Lower lobe of right lung (tissue), 2 donors: ENCODE results near the gene TMED3. TPM values are rescaled to one million over a fixed set of nuclear protein-coding genes. Genes with fewer than 3 reads are reported as not detected.
A peak's percentile ranks its signal among the peaks of the same experiment; 100 is the strongest.

ENCODE experiments used
- ATAC-seq, 2 donors: fragments of 200-7000 bp; cut with Tn5 transposase; one replicate each; pipeline ENCODE4 v1.9.1; 2020 to 2022; ENCODE audit warnings: mild to moderate bottlenecking in 2 of 2, moderate library complexity in 2 of 2
- DNase-seq: peaks from one replicate; pipeline ENCODE4 v3.0.0-alpha.2; 2020
- H3K27ac ChIP-seq: fragments of 200-600 bp; one replicate; pipeline ENCODE4 v1.8.0; 2022
- H3K27me3 ChIP-seq: fragments of 200-600 bp; one replicate; pipeline ENCODE4 v1.8.0; 2022; ENCODE audit warnings: low read depth
- H3K36me3 ChIP-seq: fragments of 200-600 bp; one replicate; pipeline ENCODE4 v1.8.0; 2022; ENCODE audit warnings: mild to moderate bottlenecking
- H3K4me1 ChIP-seq: fragments of 200-600 bp; one replicate; pipeline ENCODE4 v1.8.0; 2022
- H3K4me3 ChIP-seq: fragments of 200-600 bp; one replicate; pipeline ENCODE4 v1.8.0; 2022; ENCODE audit warnings: mild to moderate bottlenecking
- H3K9me3 ChIP-seq: fragments of 200-600 bp; one replicate; pipeline ENCODE4 v1.8.0; 2022
- intact Hi-C: fragments of 100-400 bp; cut with DNase I; formaldehyde crosslinking; loops from one replicate; pipeline ENCODE4 v1.11.0; 2022
- total RNA-seq: library from RNA; stranded (reverse); fragmentation: NEBNext Ultra II Directional; extraction: Animal tissue kit (Norgen Biotek cat#: 25700); gene quantifications from one replicate; pipeline ENCODE4 v1.2.1, GENCODE V29; 2021
- TF ChIP-seq, protein P1 (sequence below): fragments of 200-600 bp; IDR thresholded peaks from one replicate; pipeline ENCODE4 v1.8.0; 2022; ENCODE audit warnings: antibody characterized with exemption, mild to moderate bottlenecking
- donor health status: DM: no; HTN: yes; CAD: no; lungs with severe emphysema.

Gene TMED3
- total RNA-seq, 1 donor from 2014 or later: 45.2 TPM

- Histone ChIP-seq H3K4me1 (no peaks in the 10 kb centered on the region), H3K27ac (no peak overlapping the region), H3K9me3 (no peaks in the 10 kb centered on the region), H3K27me3 (no peaks in the 10 kb centered on the region), H3K36me3 (no peaks in the 10 kb centered on the region), H3K4me3 (no peak overlapping the region)
- intact Hi-C loops: no loop called here
- no peak for ATAC-seq
- DNase-seq: no peak
- TF ChIP-seq, protein P1, sequence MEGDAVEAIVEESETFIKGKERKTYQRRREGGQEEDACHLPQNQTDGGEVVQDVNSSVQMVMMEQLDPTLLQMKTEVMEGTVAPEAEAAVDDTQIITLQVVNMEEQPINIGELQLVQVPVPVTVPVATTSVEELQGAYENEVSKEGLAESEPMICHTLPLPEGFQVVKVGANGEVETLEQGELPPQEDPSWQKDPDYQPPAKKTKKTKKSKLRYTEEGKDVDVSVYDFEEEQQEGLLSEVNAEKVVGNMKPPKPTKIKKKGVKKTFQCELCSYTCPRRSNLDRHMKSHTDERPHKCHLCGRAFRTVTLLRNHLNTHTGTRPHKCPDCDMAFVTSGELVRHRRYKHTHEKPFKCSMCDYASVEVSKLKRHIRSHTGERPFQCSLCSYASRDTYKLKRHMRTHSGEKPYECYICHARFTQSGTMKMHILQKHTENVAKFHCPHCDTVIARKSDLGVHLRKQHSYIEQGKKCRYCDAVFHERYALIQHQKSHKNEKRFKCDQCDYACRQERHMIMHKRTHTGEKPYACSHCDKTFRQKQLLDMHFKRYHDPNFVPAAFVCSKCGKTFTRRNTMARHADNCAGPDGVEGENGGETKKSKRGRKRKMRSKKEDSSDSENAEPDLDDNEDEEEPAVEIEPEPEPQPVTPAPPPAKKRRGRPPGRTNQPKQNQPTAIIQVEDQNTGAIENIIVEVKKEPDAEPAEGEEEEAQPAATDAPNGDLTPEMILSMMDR: no peak
These were observed 26.7 kb downstream of the TMED3 start for GRCh38 chr15:79337591-79337990.

GRCh38 chr15:79339588-79340314 is 28.8 kb downstream of the TMED3 start:
- Histone ChIP-seq H3K4me3 (no peak overlapping the region), H3K27ac (no peak overlapping the region), H3K9me3 (no peaks in the 10 kb centered on the region), H3K4me1 (no peaks in the 10 kb centered on the region), H3K27me3 (no peaks in the 10 kb centered on the region), H3K36me3 (no peaks in the 10 kb centered on the region)
- ATAC-seq (peak in 1 of 2 donors; percentile 24), DNase-seq (no peak)
- intact Hi-C loops: no loop called here
- TF ChIP-seq, protein P1: peak; percentile 67

DNA sequence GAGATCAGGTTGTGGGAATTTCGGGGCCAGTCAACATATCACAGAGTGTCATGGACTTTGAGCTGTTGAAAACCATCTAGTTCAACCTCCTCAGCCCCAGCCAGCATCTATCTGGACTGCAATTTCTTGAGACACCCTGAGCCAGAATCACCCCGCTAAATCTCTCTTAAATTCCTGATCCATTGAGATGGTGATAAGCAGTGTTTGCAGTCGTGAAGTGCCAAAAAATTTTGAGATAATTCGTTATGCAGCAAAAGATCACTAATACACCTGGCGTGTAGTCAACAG is 29.3 kb downstream of the TMED3 start:
- Histone ChIP-seq H3K36me3 (no peaks in the 10 kb centered on the region), H3K4me1 (no peaks in the 10 kb centered on the region), H3K4me3 (no peak overlapping the region), H3K27ac (no peak overlapping the region), H3K27me3 (no peaks in the 10 kb centered on the region), H3K9me3 (no peaks in the 10 kb centered on the region)
- TF ChIP-seq, protein P1: no peak
- ATAC-seq (no peak), DNase-seq (no peak)
- intact Hi-C loops: no loop called here

DNA sequence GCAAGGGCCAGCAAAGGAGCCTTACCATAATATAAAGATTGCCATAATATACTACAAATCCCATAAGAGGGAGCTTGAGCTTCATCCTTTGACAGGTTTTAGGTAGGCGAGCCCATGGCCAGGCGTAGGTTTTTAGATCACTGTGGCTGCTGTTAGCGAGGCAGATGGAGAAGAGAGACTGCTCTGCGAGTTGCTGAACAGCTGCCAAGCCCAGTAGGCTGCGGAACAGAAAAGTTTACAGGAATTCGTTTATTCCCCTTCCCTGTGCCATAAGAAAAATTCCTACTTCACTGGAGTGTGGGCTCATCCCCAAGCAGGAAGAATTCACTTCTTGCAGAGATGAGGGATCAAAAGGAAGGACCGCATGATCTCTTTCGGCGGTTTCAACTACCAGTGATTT is 30.5 kb downstream of the TMED3 start:
- H3K27me3 ChIP-seq: no peaks in the 10 kb centered on the region
- intact Hi-C loops: no loop called here
- H3K36me3 ChIP-seq: no peaks in the 10 kb centered on the region
- H3K4me3 ChIP-seq: no peak overlapping the region
- no peaks in the 10 kb centered on the region for H3K9me3 ChIP-seq
- ATAC-seq: no peak
- TF ChIP-seq, protein P1: no peak
- no peak overlapping the region for H3K27ac ChIP-seq
- no peaks in the 10 kb centered on the region for H3K4me1 ChIP-seq
- no peak for DNase-seq

DNA sequence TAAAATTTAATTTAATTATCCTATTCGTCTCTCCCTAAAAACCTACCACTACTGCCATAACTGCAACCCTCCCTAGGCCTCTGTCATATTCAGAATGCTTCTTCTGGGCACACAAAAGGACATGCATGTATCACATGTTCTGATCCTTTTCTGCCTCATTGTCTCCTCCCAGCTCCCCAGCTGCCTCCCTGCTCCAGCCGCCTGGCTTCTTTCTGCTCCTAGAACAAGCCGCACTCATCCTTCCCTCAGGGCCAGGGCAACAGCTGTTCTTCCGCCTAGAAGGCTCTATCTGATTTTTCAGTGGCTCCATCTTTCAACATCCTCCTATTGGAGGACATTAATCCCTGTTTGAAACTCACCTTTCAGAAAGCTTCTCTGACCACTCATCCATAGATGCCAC is 38.6 kb downstream of the TMED3 start:
- H3K27ac ChIP-seq: no peak overlapping the region
- no peak overlapping the region for H3K4me3 ChIP-seq
- TF ChIP-seq, protein P1: no peak
- ATAC-seq (no peak), DNase-seq (no peak)
- intact Hi-C loops: no loop called here
- no peaks in the 10 kb centered on the region for H3K27me3 ChIP-seq
- no peaks in the 10 kb centered on the region for H3K36me3 ChIP-seq
- H3K4me1 ChIP-seq: no peaks in the 10 kb centered on the region
- no peaks in the 10 kb centered on the region for H3K9me3 ChIP-seq
